Rectal smooth muscle tissue (tissue), 1 donor: ENCODE data around the gene SORCS2.

Experiments used
- H3K27ac ChIP-seq: one replicate; pipeline ENCODE4 v1.7.0; 2013; ENCODE audit warnings: low read depth, low read length, inconsistent platforms
- H3K27me3 ChIP-seq: one replicate; pipeline ENCODE4 v1.7.0; 2013; ENCODE audit warnings: low read length; ENCODE audit not compliant: control insufficient read depth, insufficient read depth
- H3K36me3 ChIP-seq: one replicate; pipeline ENCODE4 v1.7.0; 2013; ENCODE audit warnings: low read length; ENCODE audit not compliant: control insufficient read depth, insufficient read depth
- H3K4me1 ChIP-seq: one replicate; pipeline ENCODE4 v1.7.0; 2013; ENCODE audit warnings: low read length; ENCODE audit not compliant: control insufficient read depth, insufficient read depth
- H3K4me3 ChIP-seq: one replicate; pipeline ENCODE4 v1.7.0; 2013; ENCODE audit warnings: low read length
- H3K9ac ChIP-seq: one replicate; pipeline ENCODE4 v1.7.0; 2013; ENCODE audit warnings: low read length

SORCS2 gene

DNA sequence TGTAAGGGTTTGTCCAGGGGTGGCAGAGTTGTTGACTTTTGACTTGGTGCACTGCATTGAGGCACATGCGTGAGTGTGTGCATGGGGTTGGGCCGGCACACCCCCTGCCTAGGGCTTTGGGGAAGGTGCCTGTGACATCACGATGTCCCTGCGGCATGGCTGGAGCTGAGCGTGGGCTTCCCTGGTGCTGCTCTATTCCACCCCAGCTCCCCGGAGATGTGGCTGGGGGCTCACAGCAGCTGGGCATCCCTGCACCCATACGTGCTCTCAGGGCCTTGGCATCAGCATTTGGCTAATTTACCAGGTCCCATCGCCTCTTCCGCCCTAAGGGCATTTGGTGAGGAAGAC, 236.7 kb downstream of the SORCS2 start:
- H3K36me3 ChIP-seq = no peaks in the 10 kb centered on the region
- no peaks in the 10 kb centered on the region for H3K27me3 ChIP-seq
- no peak overlapping the region for H3K27ac ChIP-seq
- no peak overlapping the region for H3K4me3 ChIP-seq
- no peak overlapping the region for H3K9ac ChIP-seq
- H3K4me1 ChIP-seq = no peaks in the 10 kb centered on the region

DNA sequence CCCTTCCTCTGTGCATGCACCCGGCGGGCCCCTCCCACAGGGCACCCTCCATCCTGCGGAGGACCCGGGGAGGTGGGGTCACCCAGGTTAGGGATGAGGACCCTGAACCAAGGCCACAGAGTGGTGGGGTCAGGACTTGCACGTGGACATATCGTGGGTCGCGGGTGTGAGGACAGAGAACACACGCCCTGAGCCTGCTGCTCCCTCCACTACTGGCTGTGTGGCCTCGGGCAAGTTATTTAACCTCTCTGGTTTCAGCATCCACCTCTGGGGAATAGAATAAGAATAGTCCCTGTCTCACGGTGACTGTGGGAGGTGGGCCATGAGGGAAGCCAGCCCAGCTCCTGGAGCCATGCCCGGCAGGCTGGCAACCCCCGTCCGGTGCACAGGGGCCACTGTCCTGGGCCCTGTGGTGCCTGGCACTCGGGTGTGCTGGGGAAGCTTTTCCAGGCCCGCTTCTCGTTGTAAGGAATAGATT, 237.3 kb downstream of the SORCS2 start:
- no peak overlapping the region for H3K9ac ChIP-seq
- no peaks in the 10 kb centered on the region for H3K4me1 ChIP-seq
- H3K27me3 ChIP-seq = no peaks in the 10 kb centered on the region
- no peak overlapping the region for H3K27ac ChIP-seq
- H3K36me3 ChIP-seq = no peaks in the 10 kb centered on the region
- no peak overlapping the region for H3K4me3 ChIP-seq

DNA sequence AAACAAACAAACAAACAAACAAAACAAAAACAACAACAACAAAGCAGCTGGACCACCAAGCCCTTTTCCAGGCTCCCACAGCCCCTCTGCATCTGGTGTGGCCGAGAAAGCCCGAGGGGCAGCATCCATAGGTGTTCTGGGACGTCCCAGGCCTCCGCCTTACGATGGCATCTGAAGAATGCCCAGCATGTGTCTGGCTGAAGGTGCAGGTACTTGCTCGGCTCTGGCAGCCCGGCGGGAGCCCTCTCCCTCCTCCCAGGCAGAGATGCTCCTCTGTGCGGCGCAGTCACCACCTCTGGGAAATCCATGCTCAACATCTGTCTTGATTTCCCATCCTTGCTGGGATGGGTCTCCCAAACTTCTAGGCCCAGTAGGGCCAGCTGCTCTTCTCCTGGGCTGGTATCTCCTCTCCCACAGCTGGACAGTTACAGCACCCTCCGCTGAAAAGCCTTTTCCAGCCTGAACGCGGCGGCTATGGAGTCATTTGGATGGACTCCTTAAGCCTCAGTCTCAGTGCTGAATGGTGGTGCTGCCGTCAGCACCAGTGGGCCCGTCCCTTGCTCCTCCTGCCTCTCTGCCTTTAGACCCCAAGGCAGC, 238.1 kb downstream of the SORCS2 start:
- Histone ChIP-seq H3K9ac (no peak overlapping the region), H3K27me3 (no peaks in the 10 kb centered on the region), H3K4me3 (no peak overlapping the region), H3K36me3 (no peaks in the 10 kb centered on the region), H3K4me1 (no peaks in the 10 kb centered on the region), H3K27ac (no peak overlapping the region)

DNA sequence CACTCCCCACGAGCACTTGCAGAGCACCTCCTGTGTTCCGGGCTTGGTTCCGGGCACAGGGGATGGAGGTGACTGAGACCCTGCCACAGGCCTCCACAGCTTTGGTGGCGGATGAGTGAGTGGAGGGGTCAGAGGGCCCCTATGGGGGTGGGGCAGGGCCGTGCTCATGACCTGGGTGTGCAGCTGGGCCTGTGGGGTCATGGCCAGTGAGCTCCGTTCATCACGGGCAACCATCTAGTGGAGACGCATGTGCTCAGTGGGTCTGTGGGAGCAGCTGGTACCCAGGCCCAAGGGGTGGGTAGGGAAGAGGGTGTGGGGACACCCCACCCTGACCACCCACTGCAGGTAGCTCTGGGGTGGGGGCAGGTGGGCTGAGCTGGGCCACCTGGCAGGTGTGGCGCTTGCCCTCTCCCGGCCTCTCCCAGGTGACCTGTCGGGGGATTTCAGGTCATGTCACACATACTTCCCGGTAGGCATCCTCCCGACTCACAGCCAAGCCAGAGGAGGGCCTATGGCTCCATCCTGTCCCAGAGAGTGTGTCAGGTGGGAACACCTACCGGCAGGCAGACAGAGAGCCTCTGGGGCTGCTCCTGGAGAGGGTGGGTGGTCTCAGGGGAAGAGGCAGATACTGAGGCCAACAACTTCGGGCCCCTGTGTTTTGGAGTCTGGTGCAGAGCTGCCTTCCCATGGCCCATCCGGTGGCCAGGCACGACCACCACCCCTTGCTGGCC, 238.8 kb downstream of the SORCS2 start:
- Histone ChIP-seq H3K9ac (no peak overlapping the region), H3K36me3 (no peaks in the 10 kb centered on the region), H3K4me3 (no peak overlapping the region), H3K27ac (no peak overlapping the region), H3K27me3 (no peaks in the 10 kb centered on the region), H3K4me1 (no peaks in the 10 kb centered on the region)

DNA sequence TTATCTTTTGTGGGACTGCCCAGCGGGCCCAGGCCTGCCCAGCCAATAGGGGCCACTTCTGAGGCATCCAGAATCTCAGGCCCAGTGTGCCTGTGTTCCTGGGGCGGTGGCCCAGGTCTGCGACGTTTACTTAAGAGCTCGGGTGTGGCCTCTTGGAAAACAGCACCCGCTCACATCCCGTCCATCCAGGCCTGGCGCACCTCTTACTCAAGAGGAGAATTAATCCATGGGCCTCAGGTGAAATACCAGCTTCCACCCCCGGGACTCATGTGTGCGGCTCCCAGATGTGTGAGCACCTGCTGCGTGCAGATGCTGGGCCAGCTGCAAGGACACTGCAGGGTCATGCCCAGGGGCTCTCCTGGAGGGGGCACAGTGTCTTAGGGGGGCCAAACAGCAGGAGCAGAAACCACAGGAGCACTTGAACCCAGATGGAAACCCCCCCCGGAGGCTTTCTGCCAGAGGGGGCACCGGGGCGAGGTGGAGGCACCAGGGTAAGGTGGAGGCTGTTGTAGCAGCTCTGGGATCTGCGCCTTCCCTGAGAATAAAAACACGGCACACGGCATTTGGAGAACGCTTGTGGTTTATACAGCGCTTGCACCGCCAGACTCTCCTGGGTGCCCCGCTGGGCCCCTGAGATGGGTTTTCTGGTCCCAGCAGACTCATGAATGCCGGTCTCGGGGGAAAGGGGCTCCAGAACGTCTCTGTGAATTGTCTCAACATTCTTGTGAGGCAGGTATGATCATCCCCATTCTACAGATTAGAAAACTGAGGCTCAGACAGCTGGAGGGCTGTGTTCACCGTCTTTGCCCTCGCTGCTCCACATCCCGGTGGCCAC, 239.6 kb downstream of the SORCS2 start:
- Histone ChIP-seq H3K27ac (no peak overlapping the region), H3K27me3 (no peaks in the 10 kb centered on the region), H3K9ac (no peak overlapping the region), H3K4me1 (no peaks in the 10 kb centered on the region), H3K4me3 (no peak overlapping the region), H3K36me3 (no peaks in the 10 kb centered on the region)

DNA sequence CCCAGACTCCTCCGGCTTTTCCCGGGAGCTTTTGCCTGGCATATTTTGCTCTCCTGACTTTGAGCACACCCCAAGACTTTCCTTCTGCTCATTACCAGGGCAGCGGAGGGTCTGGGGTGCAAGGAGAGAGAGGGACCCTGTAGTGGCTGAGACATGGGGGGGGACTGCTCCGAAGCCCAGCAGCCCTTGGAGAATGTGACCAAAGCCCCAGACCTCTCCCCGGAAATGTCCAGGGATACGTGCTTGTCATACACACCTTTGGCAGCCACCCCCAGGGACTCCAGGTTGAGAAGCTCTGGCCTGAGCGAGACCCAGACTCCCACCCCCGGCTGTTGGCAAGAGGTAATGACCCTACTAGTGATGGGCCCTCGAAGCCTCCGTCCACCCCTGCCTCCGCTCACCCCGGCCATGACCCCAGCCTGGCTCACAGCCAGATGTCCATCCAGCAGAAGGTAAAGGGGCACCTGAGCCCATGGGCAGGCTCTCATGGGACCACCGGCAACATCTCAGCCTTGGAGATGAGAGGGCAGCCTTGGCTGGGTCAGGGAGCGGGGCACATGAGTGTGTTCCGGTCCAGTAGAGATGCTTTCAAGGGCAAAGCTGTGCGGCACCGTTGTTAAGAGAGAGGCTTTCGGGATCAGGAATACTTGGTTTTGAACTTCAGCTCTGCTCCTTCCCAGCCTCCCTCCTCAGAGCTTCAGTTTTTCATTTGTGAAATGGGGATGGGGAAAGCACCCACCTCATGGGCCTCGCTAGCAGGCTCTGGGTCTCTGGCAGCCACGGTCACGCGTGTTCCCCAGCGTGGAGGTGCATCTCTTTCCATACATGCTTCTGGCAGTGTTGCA, 240.4 kb downstream of the SORCS2 start:
- Histone ChIP-seq H3K9ac (no peak overlapping the region), H3K4me3 (no peak overlapping the region), H3K4me1 (no peaks in the 10 kb centered on the region), H3K36me3 (no peaks in the 10 kb centered on the region), H3K27me3 (no peaks in the 10 kb centered on the region), H3K27ac (no peak overlapping the region)

DNA sequence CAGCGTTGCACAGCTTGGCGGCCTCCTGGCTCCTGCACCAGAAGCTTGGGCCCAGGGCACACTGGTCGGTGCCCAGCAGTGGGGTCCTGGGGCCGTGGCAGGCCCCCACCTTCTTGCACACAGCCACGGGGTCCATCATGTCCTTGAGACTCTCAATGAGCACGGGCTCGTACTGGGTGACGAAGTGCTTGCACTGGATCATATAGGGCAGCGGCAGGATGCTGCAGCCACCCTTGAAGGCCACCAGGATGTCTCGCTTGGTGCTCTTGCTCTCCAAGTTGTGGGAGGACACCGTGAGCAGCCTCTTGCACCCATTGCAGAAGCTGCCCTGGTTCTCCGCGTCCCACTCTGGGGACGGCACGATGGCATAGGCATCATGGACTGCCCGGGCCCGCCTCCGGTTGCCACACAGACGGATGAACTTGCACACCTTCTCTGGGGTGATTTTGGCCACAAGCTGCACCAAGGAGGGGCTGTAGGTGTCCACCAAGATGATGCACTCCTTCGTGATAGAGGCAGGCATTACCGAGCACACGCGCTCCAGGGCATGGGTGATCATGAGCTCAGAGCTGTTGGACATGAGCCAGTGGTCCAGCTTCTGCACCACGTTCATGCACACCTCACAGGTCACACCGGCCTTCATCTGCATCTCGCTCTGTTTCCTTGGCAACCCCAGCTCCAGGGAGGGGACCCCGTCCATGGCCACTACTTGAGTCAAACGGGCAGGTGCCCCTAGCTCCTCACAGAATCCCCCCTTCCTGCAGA, 241.2 kb downstream of the SORCS2 start:
- H3K36me3 ChIP-seq = no peaks in the 10 kb centered on the region
- no peak overlapping the region for H3K27ac ChIP-seq
- no peak overlapping the region for H3K9ac ChIP-seq
- no peak overlapping the region for H3K4me3 ChIP-seq
- H3K27me3 ChIP-seq = no peaks in the 10 kb centered on the region
- no peaks in the 10 kb centered on the region for H3K4me1 ChIP-seq

DNA sequence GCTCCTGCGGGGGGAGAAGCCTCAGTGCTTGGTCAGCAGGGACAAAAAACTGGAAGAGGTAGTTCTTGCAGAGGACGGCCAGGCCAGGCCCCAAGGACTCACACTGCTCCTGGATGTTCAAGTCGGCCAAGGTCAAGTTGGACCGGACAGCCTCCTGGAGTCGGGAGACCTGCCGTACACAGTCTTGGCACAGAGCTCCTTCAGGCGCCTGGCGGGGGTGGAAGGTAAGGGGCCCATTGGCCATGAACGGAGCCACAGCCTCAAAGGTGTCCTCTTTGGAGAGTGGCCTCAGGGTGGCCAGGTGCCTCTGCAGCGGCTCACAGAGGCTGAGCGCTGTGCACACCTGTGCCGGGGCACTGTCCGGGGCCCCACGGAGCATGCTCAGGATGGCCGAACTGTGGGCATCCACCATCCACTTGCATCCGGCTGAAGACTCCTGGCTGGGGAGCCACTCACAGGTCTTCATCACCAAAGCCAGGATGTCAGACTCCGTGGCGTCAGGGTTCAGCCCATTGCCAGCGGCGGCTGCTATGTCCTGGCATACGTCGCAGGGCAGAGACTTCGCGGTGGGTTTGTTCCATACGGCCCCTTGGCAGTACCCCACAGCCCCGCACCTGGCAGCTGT, 241.9 kb downstream of the SORCS2 start:
- Histone ChIP-seq H3K4me1 (no peaks in the 10 kb centered on the region), H3K4me3 (no peak overlapping the region), H3K9ac (no peak overlapping the region), H3K27me3 (no peaks in the 10 kb centered on the region), H3K36me3 (no peaks in the 10 kb centered on the region), H3K27ac (no peak overlapping the region)

DNA sequence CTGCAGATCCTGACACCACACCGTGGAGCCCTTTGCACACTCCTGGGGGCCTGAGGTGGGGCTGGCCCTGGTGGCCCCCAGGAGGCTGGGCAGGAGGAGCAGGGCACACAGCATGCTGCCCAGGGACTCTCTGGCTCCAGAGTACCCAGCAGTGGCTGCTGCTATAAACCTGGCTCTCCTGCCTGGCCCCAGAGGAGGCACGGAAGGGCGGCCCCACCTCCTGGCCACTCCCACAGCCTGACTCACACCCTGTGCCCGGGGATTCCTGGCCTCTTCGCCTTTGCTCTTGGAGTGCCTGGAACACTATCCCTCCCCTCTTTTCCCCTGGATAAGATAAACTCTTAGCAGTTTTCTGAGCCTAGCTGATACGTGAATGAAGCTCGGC, 242.4 kb downstream of the SORCS2 start, which contains the start of gene PSAPL1:
Gene PSAPL1, minus strand, starts transcription at position 165 of the 385 bp plus-strand sequence. Its CDS starts 51 bp downstream, at position 114.
- no peak within 1 kb of the TSS for H3K4me3 ChIP-seq
- no peak within 1 kb of the TSS for H3K27ac ChIP-seq
- no peaks in the 10 kb centered on the region for H3K36me3 ChIP-seq
- no peaks in the 10 kb centered on the region for H3K27me3 ChIP-seq
- H3K4me1 ChIP-seq = no peaks in the 10 kb centered on the region
- H3K9ac ChIP-seq = no peak within 1 kb of the TSS

DNA sequence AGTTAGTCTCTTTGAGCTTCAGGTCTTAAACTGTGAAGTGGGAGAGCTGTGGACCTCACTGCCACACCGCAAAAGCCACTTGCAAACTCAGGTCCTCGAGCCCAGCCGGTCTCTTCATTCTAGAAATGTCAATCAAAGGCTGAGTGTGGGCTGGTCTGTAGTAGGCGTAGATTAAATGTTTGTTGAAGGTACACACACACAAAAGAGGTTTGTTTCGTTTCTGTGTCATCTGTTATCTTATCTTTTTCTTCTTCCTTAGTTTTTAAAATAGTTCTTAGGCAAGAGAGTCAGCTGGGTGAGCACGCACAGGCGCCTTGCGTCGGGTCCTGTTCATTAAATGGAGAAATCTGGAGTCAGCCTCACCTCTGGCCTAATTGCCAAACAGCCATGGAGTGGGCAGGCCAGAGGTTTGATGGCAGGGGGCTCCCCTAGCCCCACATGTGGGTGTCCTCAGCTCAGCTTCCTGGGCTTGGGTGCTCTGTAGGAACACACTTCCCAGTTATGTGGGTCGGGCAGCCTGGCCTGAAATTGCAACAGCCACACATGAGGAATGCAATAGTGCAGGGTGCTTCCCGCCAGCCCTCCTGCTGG, 243.2 kb downstream of the SORCS2 start:
- Histone ChIP-seq H3K4me1 (no peaks in the 10 kb centered on the region), H3K9ac (no peak overlapping the region), H3K27me3 (no peaks in the 10 kb centered on the region), H3K4me3 (no peak overlapping the region), H3K36me3 (no peaks in the 10 kb centered on the region), H3K27ac (no peak overlapping the region)

DNA sequence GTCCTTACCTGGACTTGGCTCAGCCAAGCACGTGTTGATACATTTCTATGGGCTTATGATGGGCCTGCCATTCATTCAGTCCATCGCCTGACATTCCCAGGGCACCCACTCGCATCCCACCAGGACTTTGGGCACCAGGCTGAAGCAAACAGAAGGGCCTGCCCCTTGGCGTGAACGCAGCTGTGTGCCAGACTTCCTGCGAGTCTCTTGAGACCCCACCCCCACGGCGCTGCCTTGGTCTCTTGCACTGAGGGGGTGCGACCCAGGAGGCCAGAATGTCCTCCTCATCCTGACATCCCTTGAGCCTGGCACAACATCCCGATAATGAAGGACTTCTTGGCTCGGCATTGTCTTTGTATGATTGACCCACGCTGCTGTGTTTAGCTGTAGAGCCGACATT, 243.9 kb downstream of the SORCS2 start:
- Histone ChIP-seq H3K4me3 (no peak overlapping the region), H3K36me3 (no peaks in the 10 kb centered on the region), H3K27ac (no peak overlapping the region), H3K27me3 (no peaks in the 10 kb centered on the region), H3K9ac (no peak overlapping the region), H3K4me1 (no peaks in the 10 kb centered on the region)
